Suppressor macrophage treated with lipopolysaccharide for 4 hours (primary cell): ENCODE results near the gene MAGEC3.
"Not testable (repeated sequence)": the region's sequence is repeated elsewhere in the genome, so short reads cannot be mapped to it uniquely, and the experiment has no call there.

Experiments
- DNase-seq: peaks from one replicate; pipeline ENCODE4 v3.0.0-alpha.2; 2020

The MAGEC3 gene, protein sequence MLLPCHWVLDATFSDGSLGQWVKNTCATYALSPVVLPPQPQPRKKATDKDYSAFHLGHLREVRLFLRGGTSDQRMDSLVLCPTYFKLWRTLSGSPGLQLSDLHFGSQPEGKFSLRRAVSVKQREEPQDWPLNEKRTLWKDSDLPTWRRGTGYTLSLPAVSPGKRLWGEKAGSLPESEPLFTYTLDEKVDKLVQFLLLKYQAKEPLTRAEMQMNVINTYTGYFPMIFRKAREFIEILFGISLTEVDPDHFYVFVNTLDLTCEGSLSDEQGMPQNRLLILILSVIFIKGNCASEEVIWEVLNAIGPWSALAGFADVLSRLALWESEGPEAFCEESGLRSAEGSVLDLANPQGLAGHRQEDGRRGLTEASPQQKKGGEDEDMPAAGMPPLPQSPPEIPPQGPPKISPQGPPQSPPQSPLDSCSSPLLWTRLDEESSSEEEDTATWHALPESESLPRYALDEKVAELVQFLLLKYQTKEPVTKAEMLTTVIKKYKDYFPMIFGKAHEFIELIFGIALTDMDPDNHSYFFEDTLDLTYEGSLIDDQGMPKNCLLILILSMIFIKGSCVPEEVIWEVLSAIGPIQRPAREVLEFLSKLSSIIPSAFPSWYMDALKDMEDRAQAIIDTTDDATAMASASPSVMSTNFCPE

GRCh38 chrX:141838016-141838415 lies at the start of gene MAGEC3:
MAGEC3 (plus strand) TSS chrX:141838316; CDS start chrX:141838316, 0 bp downstream.
- DNase-seq: no peak

GRCh38 chrX:141791856-141792255 lies 46.3 kb upstream of the MAGEC3 start:
- no peak for DNase-seq

GRCh38 chrX:141811438-141811837 lies 26.7 kb upstream of the MAGEC3 start:
- DNase-seq: no peak

GRCh38 chrX:141814213-141814857 lies 23.8 kb upstream of the MAGEC3 start:
- DNase-seq: no peak

DNA sequence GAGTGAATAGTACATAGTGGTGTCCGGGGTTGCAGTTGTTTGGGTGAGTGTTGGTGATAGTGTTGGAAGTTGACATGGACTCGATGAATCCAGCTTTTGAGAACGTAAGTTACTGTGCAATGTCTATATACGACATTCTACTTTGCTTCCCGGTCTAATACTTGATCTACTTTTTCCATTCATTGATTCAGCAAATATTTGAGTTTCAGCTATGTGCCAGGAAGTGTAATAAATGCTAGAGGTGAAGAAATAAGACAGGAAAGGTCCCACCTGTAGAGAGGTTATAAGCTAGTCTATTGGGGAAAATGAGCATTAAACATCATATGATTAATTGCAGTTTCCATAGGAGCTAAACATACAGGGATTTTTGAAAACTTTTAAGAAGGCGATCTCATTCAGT lies 22.2 kb upstream of the MAGEC3 start:
- no peak for DNase-seq

- no peak for DNase-seq
Measured at GRCh38 chrX:141832247-141832646, 5.9 kb upstream of the MAGEC3 start.

DNA sequence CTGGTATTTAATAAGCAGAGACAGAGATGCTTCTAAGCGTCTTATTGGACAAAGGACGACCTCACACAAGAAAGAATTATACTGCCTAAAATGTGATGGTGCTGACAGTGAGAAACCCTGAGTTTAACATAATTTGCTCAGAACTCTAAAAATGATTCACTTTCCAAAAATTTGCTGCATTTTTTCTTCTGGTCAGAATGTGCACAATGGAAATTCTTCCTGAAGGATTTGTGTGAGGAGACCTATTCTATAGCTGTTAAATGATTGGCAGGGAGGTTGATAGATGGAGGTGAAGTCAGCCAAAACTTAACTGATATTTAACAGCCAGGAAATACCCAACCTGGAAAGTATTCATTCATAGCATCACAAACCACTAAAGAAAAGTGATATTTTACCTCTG lies 1.7 kb downstream of the MAGEC3 start:
- DNase-seq: no peak

DNA sequence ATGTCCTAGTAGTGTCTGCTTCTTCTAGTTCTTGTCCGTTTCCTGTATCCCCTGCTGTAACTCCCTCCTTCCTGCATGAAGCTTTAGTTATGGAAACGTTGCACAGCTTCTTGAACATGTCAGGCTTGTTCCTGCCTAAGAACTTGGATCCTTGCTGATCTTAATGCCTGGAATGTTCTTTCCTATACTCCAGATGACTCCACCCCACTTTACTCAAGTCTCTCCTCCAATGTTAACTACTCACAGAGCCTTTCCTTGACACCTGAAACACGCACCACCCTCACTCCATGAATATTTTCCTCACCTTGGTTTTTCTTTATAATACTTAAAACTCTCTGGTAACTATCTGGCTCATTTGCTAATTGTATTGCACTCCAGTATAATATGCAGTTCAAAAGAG lies 19.4 kb downstream of the MAGEC3 start:
- DNase-seq: no peak

- DNase-seq: no peak
Measured at GRCh38 chrX:141879616-141880015, 41.5 kb downstream of the MAGEC3 start.

DNA sequence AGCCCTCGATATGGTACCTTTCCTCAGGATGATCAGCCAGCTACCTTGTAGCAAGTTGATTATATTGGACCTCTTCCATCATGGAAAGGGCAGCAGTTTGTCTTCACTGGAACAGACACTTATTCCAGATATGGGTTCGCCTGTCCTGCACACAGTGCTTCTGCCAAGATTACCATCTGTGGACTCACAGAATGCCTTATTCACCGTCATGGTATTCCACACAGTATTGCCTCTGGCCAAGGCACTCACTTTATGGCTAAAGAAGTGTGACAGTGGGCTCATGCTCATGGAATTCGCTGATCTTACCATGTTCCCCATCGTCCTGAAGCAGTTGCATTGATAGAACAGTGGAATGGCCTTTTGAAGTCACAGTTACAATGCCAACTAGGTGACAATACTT lies 50.7 kb downstream of the MAGEC3 start:
- DNase-seq: not testable (repeated sequence)

DNA sequence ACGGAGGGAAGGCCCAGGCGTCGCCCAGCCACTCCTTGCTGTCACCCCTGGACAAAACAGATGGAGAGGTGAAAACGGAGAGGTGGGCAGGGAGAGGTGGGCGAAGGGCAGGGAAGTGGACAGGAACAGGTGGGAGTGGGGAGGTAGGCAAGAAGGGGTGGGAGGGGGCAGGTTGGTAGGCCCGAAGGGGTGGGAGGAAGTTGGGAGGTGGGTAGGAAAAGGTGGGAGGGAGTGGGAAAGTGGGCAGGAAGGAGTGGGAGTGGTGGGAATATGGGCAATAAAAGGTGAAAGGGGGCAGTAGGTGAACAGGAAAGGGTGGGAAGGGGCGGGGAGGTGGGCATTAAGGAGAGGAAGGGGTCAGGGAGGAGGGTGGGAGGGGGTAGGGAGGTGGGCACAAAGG lies 56.6 kb downstream of the MAGEC3 start:
- no peak for DNase-seq

DNA sequence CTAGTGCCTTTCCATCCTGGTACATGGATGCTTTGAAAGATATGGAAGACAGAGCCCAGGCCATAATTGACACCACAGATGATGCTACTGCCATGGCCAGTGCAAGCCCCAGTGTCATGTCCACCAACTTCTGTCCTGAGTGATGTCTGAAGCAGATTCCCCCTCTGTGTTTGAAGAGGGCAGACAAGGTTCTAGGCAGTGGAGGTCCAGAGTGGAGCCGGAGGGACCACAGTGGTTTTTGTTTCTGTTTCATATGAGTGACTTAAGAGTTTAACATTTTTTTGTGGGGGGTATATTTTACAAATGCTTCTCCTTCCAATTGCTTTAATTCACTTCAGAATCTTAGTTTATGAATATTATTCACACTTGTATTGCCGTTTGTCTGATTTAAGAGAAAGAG lies 59.6 kb downstream of the MAGEC3 start:
- DNase-seq: no peak

DNA sequence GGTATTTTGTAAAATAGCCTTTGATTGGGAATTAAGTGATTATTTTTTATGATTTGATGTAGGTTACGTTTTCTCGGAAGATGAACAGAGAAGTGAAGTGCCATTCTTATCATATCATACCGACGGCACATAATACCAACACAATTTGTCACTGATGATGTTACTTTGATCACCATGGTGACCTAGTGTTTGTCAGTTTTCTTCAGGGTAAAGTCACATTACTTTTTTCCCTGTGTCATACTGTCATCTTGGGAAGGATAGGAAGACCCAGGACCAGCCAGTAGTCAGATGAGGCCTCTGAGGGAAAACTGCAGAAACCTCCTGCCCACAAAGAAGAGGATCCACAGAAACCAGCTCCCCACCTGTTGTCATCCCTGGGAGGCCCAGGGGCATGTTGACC lies 64.2 kb downstream of the MAGEC3 start:
- no peak for DNase-seq

DNA sequence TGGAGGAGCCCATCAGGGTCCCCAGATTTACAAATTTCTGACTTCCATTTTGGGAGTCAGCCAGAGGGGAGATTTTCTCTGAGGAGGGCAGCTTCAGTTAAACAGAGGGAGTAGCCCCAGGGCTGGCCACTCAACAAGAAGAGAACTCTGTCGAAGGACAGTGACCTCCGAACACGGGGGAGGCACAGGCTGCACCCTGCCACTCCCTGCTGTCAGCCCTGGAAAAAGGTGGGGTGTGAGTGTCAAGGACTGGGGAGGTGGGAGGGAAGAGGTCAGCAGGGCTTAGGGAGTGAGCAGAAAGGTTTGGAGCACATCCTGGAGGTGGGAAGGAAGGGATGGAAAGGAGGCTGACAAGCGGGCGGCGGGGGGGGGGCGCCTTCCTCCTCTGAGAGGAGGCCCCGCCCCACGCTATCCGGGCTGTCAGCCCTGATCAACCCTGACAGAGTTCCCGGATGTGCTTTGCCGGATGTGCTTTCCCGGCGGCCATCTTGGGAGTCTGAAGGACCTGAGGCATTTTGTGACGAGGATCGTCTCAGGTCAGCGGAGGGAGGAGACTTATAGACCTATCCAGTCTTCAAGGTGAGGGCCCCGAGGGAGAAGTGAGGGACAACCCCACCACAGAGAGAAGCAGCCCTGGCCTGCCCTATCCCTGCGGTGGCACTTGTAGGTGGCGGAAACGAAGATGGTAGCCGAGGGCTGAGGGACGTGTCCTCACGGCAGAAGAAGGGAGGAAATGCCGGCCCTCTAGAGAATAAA lies 65.5 kb downstream of the MAGEC3 start, which contains the start of gene MAGEC1:
Gene MAGEC1, plus strand, starts transcription at position 495 of the 756 bp plus-strand sequence. CDS start 1,179 bp downstream, outside the sequence.
- DNase-seq: no peak

GRCh38 chrX:141904262-141904661 lies 66.1 kb downstream of the MAGEC3 start:
- no peak for DNase-seq

DNA sequence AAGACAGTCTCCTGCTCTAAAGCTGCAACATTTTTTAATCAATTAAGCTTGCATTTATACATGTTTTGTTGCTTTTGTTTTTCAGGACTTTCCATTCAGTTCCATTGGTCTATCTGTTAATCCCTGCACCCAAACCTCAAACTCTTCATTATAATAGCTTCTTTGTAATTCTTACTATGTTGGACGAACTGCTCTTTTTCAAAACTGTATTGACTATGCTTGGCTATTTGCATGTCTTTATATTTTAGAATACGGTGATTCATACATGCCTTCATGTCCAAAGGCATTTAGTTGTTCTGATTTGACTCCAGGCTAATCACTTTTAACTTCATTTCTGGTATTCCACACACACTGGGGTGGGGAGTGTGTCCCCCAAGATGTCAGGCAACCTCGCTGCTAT lies 79.7 kb downstream of the MAGEC3 start:
- DNase-seq: no peak

GRCh38 chrX:141924293-141924692 lies 86.2 kb downstream of the MAGEC3 start:
- DNase-seq: no peak

- no peak for DNase-seq
Measured at GRCh38 chrX:141928432-141928831, 90.3 kb downstream of the MAGEC3 start.

- no peak for DNase-seq
Measured at GRCh38 chrX:141934059-141934641, 96.0 kb downstream of the MAGEC3 start.

DNA sequence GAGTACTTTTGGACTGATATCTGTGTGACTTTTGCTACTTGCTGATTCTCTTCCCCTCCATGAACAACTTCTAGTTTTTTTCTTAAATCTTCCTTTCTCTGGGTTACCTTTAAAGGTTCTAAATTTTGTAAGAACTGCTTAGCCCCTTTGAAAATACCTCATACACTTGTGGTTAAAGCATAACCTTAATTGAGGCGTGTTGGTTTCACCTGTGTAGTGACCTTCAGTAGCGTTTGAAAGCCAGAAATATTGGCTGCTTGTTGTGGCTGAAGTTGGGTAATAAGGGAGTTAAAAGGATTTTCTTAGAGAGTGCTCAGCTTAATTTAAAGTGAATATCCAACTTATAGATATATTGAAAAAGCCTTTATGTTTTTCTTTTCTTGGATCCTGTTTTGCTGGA lies 97.5 kb downstream of the MAGEC3 start:
- DNase-seq: no peak

- DNase-seq: no peak
Measured at GRCh38 chrX:141936080-141936479, 98.0 kb downstream of the MAGEC3 start.

GRCh38 chrX:141941234-141941633 lies 103.1 kb downstream of the MAGEC3 start:
- no peak for DNase-seq

DNA sequence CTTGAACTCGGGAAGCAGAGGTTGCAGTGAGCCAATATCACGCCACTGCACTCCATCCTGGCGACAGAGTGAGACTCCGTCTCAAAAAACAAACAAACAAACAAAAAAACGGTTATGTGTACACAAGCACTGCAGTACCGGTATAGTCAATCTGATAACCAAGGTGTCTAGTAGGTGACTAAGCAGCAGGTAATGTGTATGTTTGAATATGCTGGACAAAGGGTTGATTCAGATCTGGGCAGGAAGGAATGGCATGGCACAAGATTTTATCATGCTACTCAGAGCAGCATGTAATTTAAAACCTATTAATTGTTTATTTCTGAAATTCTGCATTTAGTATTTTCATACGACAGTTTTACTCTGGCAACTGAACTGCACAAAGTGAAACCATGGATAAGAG lies 107.3 kb downstream of the MAGEC3 start:
- no peak for DNase-seq
